Keratinocyte (primary cell): ENCODE results near the gene KCTD1. TPM values are rescaled to one million over a fixed set of nuclear protein-coding genes. Genes with fewer than 3 reads are reported as not detected.
"Not testable (repeated sequence)": the region's sequence is repeated elsewhere in the genome, so short reads cannot be mapped to it uniquely, and the experiment has no call there.

Source experiments
- DNase-seq: peaks from one replicate; pipeline ENCODE4 v3.0.0-alpha.2; 2011; ENCODE audit warnings: low read depth, missing footprints, low spot score
- FAIRE-seq: peaks from 2 replicates; lab custom pipeline; 2011; peaks lifted over from hg19 to GRCh38; lab: Jason Lieb, UNC
- H2AFZ ChIP-seq: 2 replicates; pipeline ENCODE4 v1.6.0; 2012; ENCODE audit warnings: low read length, control low read depth, inconsistent platforms; ENCODE audit not compliant: control insufficient read depth
- H3K27ac ChIP-seq: 2 replicates; pipeline ENCODE4 v1.5.1; 2011; ENCODE audit warnings: low read length; ENCODE audit not compliant: control insufficient read depth, insufficient read depth
- H3K27me3 ChIP-seq: 3 replicates; pipeline ENCODE4 v1.6.0; 2011; ENCODE audit warnings: low read length; ENCODE audit not compliant: control insufficient read depth, insufficient read depth; ENCODE audit errors: extremely low read depth
- H3K36me3 ChIP-seq, 2 experiments: 2 replicates in 1 of 2; 3 replicates in 1 of 2; pipeline ENCODE4 v1.5.1; 2011; ENCODE audit warnings: low read length in 2 of 2, mild to moderate bottlenecking in 1 of 2; ENCODE audit not compliant: control insufficient read depth in 2 of 2, insufficient read depth in 2 of 2; ENCODE audit errors: extremely low read depth in 1 of 2
- H3K4me1 ChIP-seq: 3 replicates; pipeline ENCODE4 v1.5.1; 2011; ENCODE audit warnings: low read length; ENCODE audit not compliant: control insufficient read depth, insufficient read depth; ENCODE audit errors: extremely low read depth
- H3K4me2 ChIP-seq: 3 replicates; pipeline ENCODE4 v1.6.0; 2011; ENCODE audit warnings: low read depth, low read length; ENCODE audit not compliant: control insufficient read depth, insufficient read depth; ENCODE audit errors: extremely low read depth
- H3K4me3 ChIP-seq, 3 experiments: fragments of 200-600 bp in 1 of 3; sonication (generic) in 1 of 3; 2 replicates in 2 of 3; 3 replicates in 1 of 3; pipeline ENCODE4 v1.5.1; 2011 to 2016; ENCODE audit warnings: low read length in 3 of 3, mild to moderate bottlenecking in 3 of 3, control low read depth in 2 of 3, inconsistent platforms in 1 of 3, low read depth in 1 of 3, mixed read lengths in 1 of 3, mixed run types in 1 of 3, moderate library complexity in 1 of 3; ENCODE audit not compliant: control insufficient read depth in 2 of 3, insufficient read depth in 2 of 3; ENCODE audit errors: extremely low read depth in 1 of 3
- H3K79me2 ChIP-seq: 2 replicates; pipeline ENCODE4 v1.6.0; 2012; ENCODE audit warnings: low read length; ENCODE audit not compliant: control insufficient read depth, insufficient read depth
- H3K9ac ChIP-seq: 3 replicates; pipeline ENCODE4 v1.6.0; 2011; ENCODE audit warnings: low read length; ENCODE audit not compliant: control insufficient read depth, insufficient read depth; ENCODE audit errors: extremely low read depth
- H3K9me1 ChIP-seq: 3 replicates; pipeline ENCODE4 v1.6.0; 2011; ENCODE audit warnings: low read length; ENCODE audit not compliant: control insufficient read depth, insufficient read depth; ENCODE audit errors: extremely low read depth
- H3K9me3 ChIP-seq: 2 replicates; pipeline ENCODE4 v1.5.1; 2012; ENCODE audit warnings: low read depth, low read length; ENCODE audit not compliant: control insufficient read depth
- H4K20me1 ChIP-seq: 3 replicates; pipeline ENCODE4 v1.6.0; 2011; ENCODE audit warnings: low read length; ENCODE audit not compliant: control insufficient read depth, insufficient read depth; ENCODE audit errors: extremely low read depth
- EZH2 ChIP-seq: IDR thresholded peaks from one replicate; pipeline ENCODE4 v1.6.1; 2012; ENCODE audit warnings: inconsistent platforms, mild to moderate bottlenecking, low read length, moderate library complexity
- dilution Hi-C: fragments of 300-500 bp; cut with MboI; formaldehyde crosslinking; loops from one replicate; pipeline ENCODE4 v1.7.0; 2020; ENCODE audit warnings: low sequenced_read_pairs; ENCODE audit not compliant: extremely low pct_ligation_motif_present
- polyA plus RNA-seq, 5 experiments: library from polyadenylated mRNA; depleted of rRNA in 3 of 5; stranded (reverse) in 3 of 5; stranded (forward) in 1 of 5; unstranded in 1 of 5; fragments of >200 nt; gene quantifications; 1 replicate in 1 of 5; 2 replicates in 3 of 5; 3 replicates in 1 of 5; pipeline versions ENCODE4 v1.2.1 to v1.2.3, GENCODE V29; 2011 to 2012; ENCODE audit warnings: missing spikeins in 2 of 5, low read depth in 1 of 5, low replicate concordance in 1 of 5
- TF ChIP-seq, protein P1 (sequence below), 3 experiments: IDR thresholded peaks in 1 of 3; conservative IDR thresholded peaks in 1 of 3; optimal IDR thresholded peaks in 1 of 3; 2 replicates in 2 of 3; 3 replicates in 1 of 3; pipeline versions ENCODE3 to v1.5.1; 2011; ENCODE audit warnings: low read length in 3 of 3, mild to moderate bottlenecking in 3 of 3, moderate library complexity in 2 of 3, control low read depth in 1 of 3, inconsistent platforms in 1 of 3; ENCODE audit not compliant: insufficient read depth in 2 of 3; ENCODE audit errors: extremely low read depth in 1 of 3

The KCTD1 gene
- polyA plus RNA-seq, 1 donor (not counting 4 experiments of a cell fraction or from before 2014, with no cell fraction given), result 32.1 TPM

DNA sequence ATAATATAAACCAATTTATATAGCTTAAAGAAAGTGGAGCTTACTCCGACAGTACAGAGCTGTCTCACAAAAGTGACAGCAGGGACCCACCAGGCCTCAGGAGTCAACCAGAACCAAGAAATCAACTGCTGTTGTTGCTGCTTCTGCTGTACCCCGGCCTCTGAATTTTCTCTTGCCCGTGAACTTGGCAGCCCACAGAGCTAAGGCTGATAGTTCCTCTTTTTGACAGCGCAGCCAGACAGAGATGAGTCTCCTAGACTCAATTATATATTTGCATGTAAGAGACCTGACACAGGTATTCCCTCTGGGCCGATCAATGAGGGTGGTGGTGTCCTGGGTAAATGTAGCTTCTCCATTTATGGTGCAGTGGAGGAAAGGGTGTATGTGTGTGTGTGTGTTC lies 109.4 kb downstream of the KCTD1 start:
- FAIRE-seq (no peak), DNase-seq (no peak)
- Histone ChIP-seq H3K9ac (no peak overlapping the region), H3K4me3 (no peak overlapping the region), H3K9me3 (no peaks in the 10 kb centered on the region), H3K36me3 (no peaks in the 10 kb centered on the region), H3K27ac (no peak overlapping the region), H4K20me1 (no peaks in the 10 kb centered on the region), H3K27me3 (no peaks in the 10 kb centered on the region), H3K4me1 (peaks cover 38% of the 10 kb centered on the region), H3K9me1 (no peaks in the 10 kb centered on the region), H3K4me2 (no peak overlapping the region), H2AFZ (no peak overlapping the region), H3K79me2 (no peaks in the 10 kb centered on the region)
- TF ChIP-seq EZH2, result no peak
- TF ChIP-seq, protein P1, sequence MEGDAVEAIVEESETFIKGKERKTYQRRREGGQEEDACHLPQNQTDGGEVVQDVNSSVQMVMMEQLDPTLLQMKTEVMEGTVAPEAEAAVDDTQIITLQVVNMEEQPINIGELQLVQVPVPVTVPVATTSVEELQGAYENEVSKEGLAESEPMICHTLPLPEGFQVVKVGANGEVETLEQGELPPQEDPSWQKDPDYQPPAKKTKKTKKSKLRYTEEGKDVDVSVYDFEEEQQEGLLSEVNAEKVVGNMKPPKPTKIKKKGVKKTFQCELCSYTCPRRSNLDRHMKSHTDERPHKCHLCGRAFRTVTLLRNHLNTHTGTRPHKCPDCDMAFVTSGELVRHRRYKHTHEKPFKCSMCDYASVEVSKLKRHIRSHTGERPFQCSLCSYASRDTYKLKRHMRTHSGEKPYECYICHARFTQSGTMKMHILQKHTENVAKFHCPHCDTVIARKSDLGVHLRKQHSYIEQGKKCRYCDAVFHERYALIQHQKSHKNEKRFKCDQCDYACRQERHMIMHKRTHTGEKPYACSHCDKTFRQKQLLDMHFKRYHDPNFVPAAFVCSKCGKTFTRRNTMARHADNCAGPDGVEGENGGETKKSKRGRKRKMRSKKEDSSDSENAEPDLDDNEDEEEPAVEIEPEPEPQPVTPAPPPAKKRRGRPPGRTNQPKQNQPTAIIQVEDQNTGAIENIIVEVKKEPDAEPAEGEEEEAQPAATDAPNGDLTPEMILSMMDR (optimal IDR thresholded peaks at IDR 0.05 in 1 of 3, IDR thresholded peaks at IDR 0.05 in 1 of 3, conservative IDR thresholded peaks at IDR 0.05 in 1 of 3; ENCODE audit: extremely low read depth in 1 of 3, insufficient read depth in 2 of 3, low read length in 3 of 3), result no peak
- dilution Hi-C loops, result no loop called here

DNA sequence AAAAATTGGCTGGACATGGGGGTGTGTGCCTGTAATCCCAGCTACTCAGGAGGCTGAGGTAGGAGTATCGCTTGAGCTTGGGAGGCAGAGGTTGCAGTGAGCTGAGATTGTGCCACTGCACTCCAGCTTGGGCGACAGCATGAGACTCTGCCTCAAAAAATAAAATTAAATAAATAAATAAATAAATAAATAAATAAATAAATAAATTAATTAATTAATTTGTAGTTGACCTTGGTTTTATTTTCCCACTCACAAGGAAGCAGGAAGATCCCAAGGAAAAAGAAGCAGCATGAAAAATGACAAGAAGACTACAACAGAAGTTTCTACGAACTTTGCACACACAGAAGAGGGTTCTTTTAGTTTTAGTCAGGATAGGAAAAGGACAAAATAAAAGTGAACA lies 110.7 kb downstream of the KCTD1 start:
- H4K20me1 ChIP-seq, H3K9me3 ChIP-seq, H3K79me2 ChIP-seq, H3K4me2 ChIP-seq, H3K27ac ChIP-seq, H3K36me3 ChIP-seq, H2AFZ ChIP-seq, DNase-seq, H3K9me1 ChIP-seq, H3K4me3 ChIP-seq, H3K27me3 ChIP-seq, dilution Hi-C loops, H3K9ac ChIP-seq, FAIRE-seq: not testable (repeated sequence)
- H3K4me1 ChIP-seq, result peaks cover 38% of the 10 kb centered on the region
